Amniotic stem cell (primary cell): ENCODE data around the gene IMPG1.

ENCODE experiments used
- DNase-seq: peaks from one replicate; lab custom pipeline; 2025; lab: John Stamatoyannopoulos, UW

The IMPG1 gene

GRCh38 chr6:76072562-76072961 lies at the start of gene IMPG1:
Gene IMPG1 (minus strand): TSS chr6:76072662. CDS start chr6:76072488, 174 bp downstream.
- no peak for DNase-seq

GRCh38 chr6:76120302-76120701 lies 47.8 kb upstream of the IMPG1 start:
- DNase-seq: no peak

DNA sequence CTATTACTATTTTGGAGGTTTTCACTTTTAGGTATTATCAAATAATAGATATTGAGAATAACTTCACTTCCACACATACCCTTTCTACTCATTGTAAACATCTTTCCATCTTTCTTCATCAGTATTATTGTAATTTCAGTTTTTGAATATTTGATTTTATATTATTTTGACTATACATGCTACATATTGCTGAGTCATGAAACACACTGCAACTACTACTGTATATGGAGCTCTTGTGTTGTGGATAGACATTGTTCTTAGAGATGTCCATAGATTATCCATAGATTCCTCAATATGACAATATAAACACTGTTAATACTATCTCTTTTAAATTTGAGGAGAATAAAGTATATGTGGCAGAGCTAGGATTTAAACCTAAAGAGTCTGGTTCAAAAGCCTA lies 819 bp upstream of the IMPG1 start:
- DNase-seq: no peak

GRCh38 chr6:76057469-76057868 lies 15.0 kb downstream of the IMPG1 start:
- no peak for DNase-seq

- no peak for DNase-seq
These were observed 20.1 kb downstream of the IMPG1 start for GRCh38 chr6:76052314-76052713.

GRCh38 chr6:76043690-76044089 lies 28.8 kb downstream of the IMPG1 start:
- no peak for DNase-seq

DNA sequence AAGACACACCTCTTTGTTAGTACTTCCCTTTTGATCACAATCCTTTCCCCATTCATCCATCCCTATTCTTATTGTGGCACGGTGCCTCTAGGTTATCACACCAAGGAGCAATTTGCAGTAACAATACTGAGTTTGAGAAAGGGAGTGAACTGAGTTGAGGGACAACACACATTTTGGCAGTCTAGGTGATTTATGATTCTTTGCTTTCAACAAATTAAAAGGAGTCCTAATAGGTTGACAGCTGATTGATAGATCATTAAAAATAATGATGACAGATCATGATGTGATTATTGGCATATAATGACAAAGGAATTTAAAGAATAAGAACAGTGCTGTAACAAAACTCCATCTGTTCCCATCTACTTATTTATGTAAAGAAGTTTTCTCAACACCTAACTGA lies 36.7 kb downstream of the IMPG1 start:
- DNase-seq: no peak

DNA sequence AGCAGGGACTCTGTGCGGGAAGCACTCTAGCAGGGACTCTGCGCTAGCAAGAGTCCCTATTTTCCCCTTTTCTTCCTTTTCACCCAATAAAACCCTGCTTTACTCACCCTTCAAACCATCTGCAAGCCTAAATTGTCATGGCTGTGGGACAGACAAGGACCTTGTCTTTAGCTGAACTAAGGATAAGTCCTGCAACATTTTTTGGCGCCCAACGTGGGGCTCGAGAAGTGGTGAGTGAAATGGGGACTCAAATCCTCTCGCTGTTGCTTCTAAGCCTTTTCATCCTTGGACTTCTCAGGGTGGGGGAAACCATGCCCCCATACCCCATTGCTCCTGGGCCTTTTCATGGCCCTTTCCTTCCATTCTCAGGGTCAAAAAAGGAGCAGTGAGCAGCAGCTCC lies 46.4 kb downstream of the IMPG1 start:
- no peak for DNase-seq

DNA sequence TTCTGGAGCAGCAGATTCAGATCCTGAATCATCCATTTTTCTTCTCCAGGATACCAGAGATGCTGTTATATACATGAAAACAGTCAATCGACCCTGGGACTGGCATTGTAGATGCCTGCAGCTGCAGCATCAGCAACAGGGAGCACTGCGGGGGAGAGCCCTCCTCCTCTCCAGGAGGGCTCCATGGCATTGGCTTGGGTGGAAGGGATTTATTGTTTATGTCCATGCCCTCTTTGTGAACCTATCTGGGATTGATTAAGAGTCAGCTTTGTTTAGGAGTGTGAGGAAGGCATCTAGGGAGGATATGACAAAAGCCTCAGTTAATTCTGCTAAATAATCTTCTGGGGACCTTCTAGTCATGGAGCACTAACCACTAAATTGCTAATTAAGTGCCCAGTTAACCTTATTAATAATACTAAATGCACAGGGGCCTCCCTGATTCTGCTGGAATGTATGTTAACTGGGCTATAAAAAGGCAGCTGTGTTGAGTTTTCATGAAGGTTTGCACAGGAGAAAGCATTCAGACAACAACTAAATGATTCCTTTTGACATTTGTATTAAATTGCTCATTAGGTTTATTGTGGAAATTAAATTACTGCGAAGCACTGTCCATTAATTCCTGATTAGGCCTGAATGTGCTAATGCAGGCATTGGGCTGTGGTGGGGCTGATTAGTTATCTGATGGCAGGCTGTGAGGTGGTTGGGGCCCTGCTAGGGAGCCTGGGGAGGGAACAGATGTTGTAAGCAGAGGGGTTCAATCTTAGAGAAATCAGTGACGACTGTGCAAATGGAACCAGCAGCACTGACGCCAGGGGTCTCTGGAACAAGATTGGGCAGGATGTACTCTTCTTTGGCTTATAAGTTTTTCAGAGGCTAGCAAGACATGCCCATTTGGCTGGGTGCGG lies 57.6 kb downstream of the IMPG1 start:
- DNase-seq: no peak

DNA sequence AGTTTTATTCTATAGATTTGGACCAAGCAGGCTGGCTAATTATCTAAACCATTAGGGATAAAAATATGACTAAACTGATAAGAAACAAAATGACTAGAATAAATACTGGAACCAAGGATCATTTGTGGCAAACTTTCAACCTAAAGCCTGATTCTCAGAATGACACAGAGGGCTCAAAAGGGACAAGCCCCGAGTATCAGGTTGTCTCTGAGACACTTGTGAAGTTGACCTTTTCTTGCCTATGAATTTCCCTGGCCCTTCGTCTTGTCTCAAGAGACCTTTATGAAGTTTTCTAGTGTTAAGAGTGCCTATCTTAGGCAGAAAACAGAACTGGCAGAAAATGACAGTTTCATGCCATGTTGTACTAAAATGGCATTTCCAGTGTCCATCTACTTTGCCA lies 68.3 kb downstream of the IMPG1 start:
- DNase-seq: no peak

DNA sequence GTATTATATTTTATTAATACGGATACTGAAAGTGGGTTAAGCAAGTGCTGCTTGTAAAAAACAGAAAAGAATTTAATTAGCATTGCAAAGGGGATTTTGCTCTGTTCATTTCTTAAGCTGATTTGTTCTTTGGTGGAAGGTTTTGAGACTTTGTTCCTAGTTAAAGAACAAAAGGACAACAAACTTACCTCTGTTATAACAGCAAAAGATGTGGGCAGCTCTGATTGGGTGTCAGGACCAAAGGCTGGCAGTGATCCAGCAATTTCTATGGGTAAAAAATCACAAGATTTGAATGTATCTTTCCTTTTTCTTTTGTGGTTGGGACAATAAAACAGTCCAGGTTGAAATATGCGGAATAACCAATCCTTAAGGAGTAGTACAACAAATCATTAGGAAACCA lies 68.8 kb downstream of the IMPG1 start:
- no peak for DNase-seq

DNA sequence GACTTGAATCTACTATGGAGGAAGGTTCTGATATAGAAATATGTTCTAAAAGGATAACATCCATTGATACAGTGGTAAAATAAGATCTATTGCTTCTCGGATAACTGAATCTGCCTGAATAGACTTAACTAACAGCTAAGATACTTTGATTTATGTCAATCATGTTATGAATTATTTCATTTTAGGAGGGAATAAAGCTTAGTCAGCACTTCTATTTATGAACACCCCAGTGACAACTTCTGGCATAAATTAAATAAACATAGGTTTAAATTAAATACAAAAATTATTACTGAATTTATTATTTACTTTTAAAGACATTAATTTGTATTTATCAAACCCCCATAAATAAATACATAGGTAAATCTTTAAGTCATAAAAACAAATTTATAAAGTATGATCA lies 69.3 kb downstream of the IMPG1 start:
- DNase-seq: no peak

DNA sequence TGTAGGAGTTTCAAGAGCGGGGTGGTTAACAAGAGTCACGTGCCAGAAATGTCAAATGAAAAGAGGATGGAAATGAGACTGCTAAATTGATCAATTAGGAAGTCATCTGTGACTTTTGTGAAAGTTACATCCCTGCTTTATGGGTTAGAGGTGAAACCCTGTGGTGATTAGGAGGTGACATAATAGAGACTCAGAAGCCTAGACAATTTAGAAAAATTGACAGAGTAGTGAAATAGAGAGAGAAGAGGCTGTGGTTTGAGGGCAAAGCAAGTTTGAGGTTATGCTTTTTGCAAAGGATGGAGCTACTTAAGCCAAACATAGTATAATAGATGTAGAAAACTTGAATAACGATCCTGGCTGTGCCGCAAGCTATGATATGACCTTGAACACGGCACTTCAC lies 71.8 kb downstream of the IMPG1 start:
- DNase-seq: no peak

- DNase-seq: no peak
These were observed 74.8 kb downstream of the IMPG1 start for GRCh38 chr6:75997696-75998095.

GRCh38 chr6:75993236-75994162 lies 79.0 kb downstream of the IMPG1 start:
- DNase-seq: no peak

DNA sequence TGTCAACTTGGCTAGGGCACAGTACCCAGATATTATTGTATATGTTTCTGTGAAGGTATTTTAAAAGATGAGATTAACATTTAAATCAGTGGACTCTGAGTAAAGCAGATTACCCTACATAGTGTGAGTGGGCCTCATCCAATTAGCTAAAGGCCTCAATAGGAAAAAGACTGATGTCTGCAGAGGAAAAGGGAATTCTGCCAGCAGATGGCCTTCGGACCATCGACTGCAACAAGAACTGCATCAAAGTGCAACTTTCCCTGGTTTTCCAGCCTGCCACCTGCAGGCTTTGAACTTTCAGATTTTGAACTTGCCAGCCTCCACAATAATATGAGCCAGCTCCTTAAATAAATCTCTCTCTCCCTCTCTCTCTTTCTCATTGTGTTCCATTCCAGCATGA lies 80.5 kb downstream of the IMPG1 start:
- no peak for DNase-seq

- no peak for DNase-seq
These were observed 85.5 kb downstream of the IMPG1 start for GRCh38 chr6:75986935-75987334.

GRCh38 chr6:75975904-75976303 lies 96.6 kb downstream of the IMPG1 start:
- no peak for DNase-seq

DNA sequence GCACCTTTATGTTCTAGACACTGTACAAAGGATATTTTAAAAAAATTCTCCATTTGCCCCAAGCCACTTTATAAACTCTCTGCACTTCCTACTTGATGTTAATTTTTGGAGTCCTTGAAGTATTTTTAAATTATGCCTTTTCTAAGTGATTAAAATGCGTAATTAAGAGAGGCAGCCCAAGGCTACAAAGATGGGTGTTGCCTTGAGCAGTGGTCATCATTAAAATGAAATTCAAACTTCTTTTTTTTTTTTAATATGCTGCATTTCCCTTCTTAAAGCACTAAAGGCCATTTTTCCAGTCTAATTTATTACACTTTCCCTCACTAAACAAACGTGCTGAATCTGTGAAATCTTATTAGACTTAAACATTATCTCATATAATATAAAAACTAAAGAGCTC lies 102.4 kb downstream of the IMPG1 start:
- DNase-seq: no peak

DNA sequence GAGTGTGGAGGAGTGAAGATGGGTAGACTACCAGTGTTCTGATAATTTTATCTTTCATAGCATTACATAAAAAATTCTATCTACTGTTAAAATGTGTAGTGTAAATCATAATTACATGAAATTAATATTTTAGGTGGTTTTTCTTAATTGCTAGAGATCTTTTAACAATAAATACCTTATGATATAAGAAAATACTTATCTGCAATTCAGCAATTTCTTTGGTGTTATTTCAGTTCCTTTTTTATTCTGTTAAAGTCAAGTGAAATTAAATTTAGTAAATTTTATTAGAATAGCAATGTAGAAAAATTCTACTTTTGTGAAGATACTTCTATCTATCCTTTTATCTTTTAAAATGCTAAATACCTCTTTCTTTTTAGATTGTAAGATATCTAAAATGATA lies 104.3 kb downstream of the IMPG1 start:
- DNase-seq: no peak

DNA sequence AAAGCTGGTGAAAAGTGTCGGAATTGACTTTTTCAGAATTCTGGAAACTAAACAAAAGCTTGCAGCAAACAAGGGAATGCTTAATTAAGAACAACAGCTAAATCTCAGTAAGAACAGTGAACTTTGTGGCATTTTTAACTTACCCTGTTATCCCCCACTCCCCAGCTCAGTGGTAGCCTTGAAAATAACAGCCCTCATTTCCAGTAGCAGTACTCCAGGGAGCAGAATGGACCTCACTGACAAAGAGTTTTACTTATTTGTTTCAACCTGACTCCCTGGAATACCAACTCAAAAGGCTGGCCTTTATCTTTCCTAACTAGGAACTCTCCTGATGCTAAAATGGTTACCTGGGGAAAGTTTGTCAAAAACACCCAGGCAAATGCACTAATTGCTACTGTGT lies 108.9 kb downstream of the IMPG1 start:
- DNase-seq: no peak

DNA sequence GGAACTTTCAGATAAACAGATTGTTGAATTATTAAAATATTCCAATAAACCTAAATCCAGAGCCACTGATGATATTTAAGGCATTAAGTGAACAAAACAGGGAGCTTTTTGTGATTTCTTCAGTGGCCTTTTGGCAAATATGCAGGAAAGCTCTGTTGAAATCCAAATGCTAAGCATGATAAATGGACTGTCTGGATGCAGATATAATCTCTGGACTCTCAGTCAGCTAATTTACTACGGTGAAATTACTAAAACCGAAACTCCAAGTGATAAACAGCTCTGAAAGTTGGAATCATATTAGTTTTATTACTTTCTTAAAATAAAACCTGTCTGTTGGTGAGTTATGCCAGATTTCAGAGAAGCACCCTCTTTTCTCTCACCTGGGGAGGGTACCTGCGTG lies 120.3 kb downstream of the IMPG1 start:
- no peak for DNase-seq

- DNase-seq: no peak
These were observed 124.5 kb downstream of the IMPG1 start for GRCh38 chr6:75947935-75948334.
